ENCODE data around the gene TRDMT1.

Gene TRDMT1

GRCh38 chr10:17237149-17237527, 35.7 kb upstream of the TRDMT1 start:
- H3K4me3 ChIP-seq (ENCODE audit: low read length), result no peak overlapping the region
- no peaks in the 10 kb centered on the region for H3K36me3 ChIP-seq (ENCODE audit: control insufficient read depth, low read length)

DNA sequence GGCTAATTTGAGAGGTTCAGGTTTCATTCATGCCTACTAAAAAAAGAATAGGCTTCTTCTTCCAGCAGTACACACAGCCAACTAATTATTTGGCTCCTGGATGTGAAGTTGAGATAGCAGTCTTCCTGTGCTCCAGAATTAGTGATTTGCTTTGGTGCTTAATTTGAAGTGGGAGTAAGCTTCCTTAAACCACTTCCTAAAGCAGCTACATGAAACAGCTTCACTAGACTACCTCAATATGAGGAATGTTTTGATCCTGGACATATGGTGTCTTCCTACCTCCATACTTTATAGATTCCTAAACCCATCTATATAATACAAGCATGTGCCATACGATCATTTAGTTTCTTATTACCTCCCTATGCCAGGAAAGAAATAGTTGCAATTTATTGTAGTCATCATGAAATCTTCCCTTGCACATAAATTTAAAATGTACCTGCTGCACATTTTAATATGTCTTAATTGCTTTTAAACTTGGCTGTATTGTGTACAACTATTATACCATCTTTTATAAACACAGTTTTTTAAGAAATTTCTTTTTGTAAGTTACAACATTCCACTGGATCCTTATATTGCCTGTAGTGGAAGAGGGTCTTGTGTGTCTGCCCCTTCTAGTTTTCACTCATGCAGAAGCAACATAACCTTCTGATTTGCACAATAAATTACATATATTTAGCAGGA, 35.1 kb upstream of the TRDMT1 start:
- Histone ChIP-seq H3F3A (ENCODE audit: control insufficient read depth, insufficient read depth) (no peaks in the 10 kb centered on the region), H3K36me3 (ENCODE audit: control insufficient read depth, low read length) (no peaks in the 10 kb centered on the region), H3K27ac (ENCODE audit: low read depth, low read length) (no peak overlapping the region)

More at GRCh38 chr10:17237149-17237527, 35.7 kb upstream of the TRDMT1 start:
- Histone ChIP-seq H3K27me3 (ENCODE audit: control insufficient read depth, low read length) (peaks cover 3% of the 10 kb centered on the region; the same call in 1 of the 2 replicates), H3K27ac (ENCODE audit: low read depth, low read length) (no peak overlapping the region), H3K4me2 (ENCODE audit: low read length) (no peak overlapping the region), H4K20me1 (ENCODE audit: control insufficient read depth, insufficient read depth, low read depth, low read length) (no peaks in the 10 kb centered on the region), H3K9me3 (ENCODE audit: control insufficient read depth, insufficient read depth, low read length) (no peaks in the 10 kb centered on the region), H3F3A (ENCODE audit: control insufficient read depth, insufficient read depth) (no peaks in the 10 kb centered on the region), H3K9me2 (replicated peaks; ENCODE audit: control insufficient read depth, low read length) (no peaks in the 10 kb centered on the region), H3K4me1 (ENCODE audit: control insufficient read depth, low read length) (no peaks in the 10 kb centered on the region), H3K79me2 (ENCODE audit: control insufficient read depth, low read length) (no peaks in the 10 kb centered on the region)
- TF ChIP-seq CTCF (IDR thresholded peaks at IDR 0.05; ENCODE audit: low read depth, low read length, poor library complexity, severe bottlenecking) (no peak), EZH2phosphoT487 (IDR thresholded peaks at IDR 0.05; ENCODE audit: borderline replicate concordance, low read length) (no peak)

DNA sequence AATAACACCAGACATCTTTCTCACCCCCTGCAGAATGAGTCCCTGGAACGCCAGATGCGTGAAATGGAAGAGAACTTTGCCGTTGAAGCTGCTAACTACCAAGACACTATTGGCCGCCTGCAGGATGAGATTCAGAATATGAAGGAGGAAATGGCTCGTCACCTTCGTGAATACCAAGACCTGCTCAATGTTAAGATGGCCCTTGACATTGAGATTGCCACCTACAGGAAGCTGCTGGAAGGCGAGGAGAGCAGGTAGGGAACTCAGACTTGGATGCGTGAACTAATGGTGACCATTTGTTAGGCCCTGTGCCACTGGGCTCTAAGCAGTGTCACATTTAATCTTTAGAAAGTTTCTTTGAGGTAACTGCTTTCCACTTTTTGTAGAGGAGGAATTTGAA, 33.7 kb upstream of the TRDMT1 start:
- Histone ChIP-seq H3K9me2 (replicated peaks; ENCODE audit: control insufficient read depth, low read length) (no peaks in the 10 kb centered on the region), H3F3A (ENCODE audit: control insufficient read depth, insufficient read depth) (no peaks in the 10 kb centered on the region), H3K79me2 (ENCODE audit: control insufficient read depth, low read length) (peaks cover 2% of the 10 kb centered on the region; the same call in 1 of the 2 replicates), H3K27ac (ENCODE audit: low read depth, low read length) (no peak overlapping the region), H3K4me1 (ENCODE audit: control insufficient read depth, low read length) (peaks cover 7% of the 10 kb centered on the region), H3K9me3 (ENCODE audit: control insufficient read depth, insufficient read depth, low read length) (no peaks in the 10 kb centered on the region), H3K27me3 (ENCODE audit: control insufficient read depth, low read length) (peaks cover 8% of the 10 kb centered on the region), H3K4me2 (ENCODE audit: low read length) (no peak overlapping the region), H4K20me1 (ENCODE audit: control insufficient read depth, insufficient read depth, low read depth, low read length) (no peaks in the 10 kb centered on the region), H3K36me3 (ENCODE audit: control insufficient read depth, low read length) (peaks cover 5% of the 10 kb centered on the region; the same call in 1 of the 2 replicates), H3K4me3 (ENCODE audit: low read length) (no peak overlapping the region)
- TF ChIP-seq CTCF (IDR thresholded peaks at IDR 0.05; ENCODE audit: low read depth, low read length, poor library complexity, severe bottlenecking) (no peak), EZH2phosphoT487 (IDR thresholded peaks at IDR 0.05; ENCODE audit: borderline replicate concordance, low read length) (no peak)

More for the DNA sequence above, 35.1 kb upstream of the TRDMT1 start:
- H3K27me3 ChIP-seq (ENCODE audit: control insufficient read depth, low read length), result peaks cover 3% of the 10 kb centered on the region; the same call in 1 of the 2 replicates
- H3K9me2 ChIP-seq (replicated peaks; ENCODE audit: control insufficient read depth, low read length), result no peaks in the 10 kb centered on the region
- no peaks in the 10 kb centered on the region for H3K4me1 ChIP-seq (ENCODE audit: control insufficient read depth, low read length)
- no peaks in the 10 kb centered on the region for H3K79me2 ChIP-seq (ENCODE audit: control insufficient read depth, low read length)
- TF ChIP-seq CTCF (IDR thresholded peaks at IDR 0.05; ENCODE audit: low read depth, low read length, poor library complexity, severe bottlenecking) (no peak), EZH2phosphoT487 (IDR thresholded peaks at IDR 0.05; ENCODE audit: borderline replicate concordance, low read length) (no peak)
- no peak overlapping the region for H3K4me2 ChIP-seq (ENCODE audit: low read length)
- no peaks in the 10 kb centered on the region for H3K9me3 ChIP-seq (ENCODE audit: control insufficient read depth, insufficient read depth, low read length)
- no peak overlapping the region for H3K4me3 ChIP-seq (ENCODE audit: low read length)
- no peaks in the 10 kb centered on the region for H4K20me1 ChIP-seq (ENCODE audit: control insufficient read depth, insufficient read depth, low read depth, low read length)

Data from DOHH2 (cell line).